Measurements from ENCODE around the gene P2RY2. TPM values are rescaled to one million over a fixed set of nuclear protein-coding genes. Genes with fewer than 3 reads are reported as not detected.
A peak's percentile ranks its signal among the peaks of the same experiment; 100 is the strongest.
"Not testable (repeated sequence)": the region's sequence is repeated elsewhere in the genome, so short reads cannot be mapped to it uniquely, and the experiment has no call there.

P2RY2 gene
- total RNA-seq, 1 donor from 2014 or later = 12.3 TPM

GRCh38 chr11:73219396-73220285 lies 1.6 kb downstream of the P2RY2 start:
- no peak for DNase-seq (ENCODE audit: low spot score)

GRCh38 chr11:73221451-73221850 lies 3.4 kb downstream of the P2RY2 start:
- DNase-seq (ENCODE audit: low spot score) (no peak), ATAC-seq (no peak)
- intact Hi-C loops (cut with DNase I) = no loop called here

More at GRCh38 chr11:73219396-73220285, 1.6 kb downstream of the P2RY2 start:
- ATAC-seq = no peak
- intact Hi-C loops (cut with DNase I) = no loop called here

GRCh38 chr11:73221996-73222395 lies 3.9 kb downstream of the P2RY2 start:
- ATAC-seq (no peak), DNase-seq (ENCODE audit: low spot score) (no peak)
- intact Hi-C loops (cut with DNase I) = no loop called here

- peak; percentile 26 for DNase-seq (ENCODE audit: low spot score)
- ATAC-seq = no peak
- intact Hi-C loops (cut with DNase I) = no loop called here
These were observed 6.1 kb downstream of the P2RY2 start for GRCh38 chr11:73223998-73224730.

- no peak for ATAC-seq
- no peak for DNase-seq (ENCODE audit: low spot score)
- intact Hi-C loops (cut with DNase I) = no loop called here
These were observed 7.1 kb downstream of the P2RY2 start for GRCh38 chr11:73225001-73225686.

GRCh38 chr11:73225851-73226250 lies 7.8 kb downstream of the P2RY2 start:
- no peak for ATAC-seq
- intact Hi-C loops (cut with DNase I) = no loop called here
- DNase-seq (ENCODE audit: low spot score) = no peak

GRCh38 chr11:73226297-73227006 lies 8.4 kb downstream of the P2RY2 start:
- peak; percentile 9 for DNase-seq (ENCODE audit: low spot score)
- ATAC-seq = no peak
- intact Hi-C loops (cut with DNase I) = no loop called here

DNA sequence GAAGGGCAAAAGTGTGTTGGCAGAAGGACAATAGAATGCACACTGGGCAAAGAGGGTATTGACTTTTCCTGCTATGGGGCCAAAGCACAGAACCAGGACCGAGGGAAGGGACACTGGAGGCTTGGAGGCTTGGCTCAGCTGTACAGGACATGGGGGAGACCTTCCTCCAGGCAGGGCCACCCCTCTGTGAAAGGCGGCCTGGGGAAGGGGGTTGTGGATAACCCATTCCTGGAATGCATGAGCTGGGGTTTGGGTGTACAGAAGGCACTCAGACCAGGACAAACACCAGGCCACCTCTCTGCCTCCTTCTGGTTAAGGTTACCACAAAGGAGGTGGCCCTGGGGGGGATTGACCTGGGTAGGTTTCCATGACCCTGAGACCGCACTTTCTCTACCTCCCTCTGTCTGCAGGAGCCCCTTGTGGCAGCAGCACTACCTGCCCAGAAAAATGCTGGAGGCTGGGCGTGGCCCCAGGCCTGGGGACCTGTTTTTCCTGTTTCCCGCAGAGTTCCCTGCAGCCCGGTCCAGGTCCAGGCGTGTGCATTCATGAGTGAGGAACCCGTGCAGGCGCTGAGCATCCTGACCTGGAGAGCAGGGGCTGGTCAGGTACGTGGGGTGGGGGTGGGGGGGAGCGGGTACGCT lies 9.6 kb downstream of the P2RY2 start:
- DNase-seq (ENCODE audit: low spot score) (peak; percentile 46), ATAC-seq (no peak)
- intact Hi-C loops (cut with DNase I) = no loop called here

DNA sequence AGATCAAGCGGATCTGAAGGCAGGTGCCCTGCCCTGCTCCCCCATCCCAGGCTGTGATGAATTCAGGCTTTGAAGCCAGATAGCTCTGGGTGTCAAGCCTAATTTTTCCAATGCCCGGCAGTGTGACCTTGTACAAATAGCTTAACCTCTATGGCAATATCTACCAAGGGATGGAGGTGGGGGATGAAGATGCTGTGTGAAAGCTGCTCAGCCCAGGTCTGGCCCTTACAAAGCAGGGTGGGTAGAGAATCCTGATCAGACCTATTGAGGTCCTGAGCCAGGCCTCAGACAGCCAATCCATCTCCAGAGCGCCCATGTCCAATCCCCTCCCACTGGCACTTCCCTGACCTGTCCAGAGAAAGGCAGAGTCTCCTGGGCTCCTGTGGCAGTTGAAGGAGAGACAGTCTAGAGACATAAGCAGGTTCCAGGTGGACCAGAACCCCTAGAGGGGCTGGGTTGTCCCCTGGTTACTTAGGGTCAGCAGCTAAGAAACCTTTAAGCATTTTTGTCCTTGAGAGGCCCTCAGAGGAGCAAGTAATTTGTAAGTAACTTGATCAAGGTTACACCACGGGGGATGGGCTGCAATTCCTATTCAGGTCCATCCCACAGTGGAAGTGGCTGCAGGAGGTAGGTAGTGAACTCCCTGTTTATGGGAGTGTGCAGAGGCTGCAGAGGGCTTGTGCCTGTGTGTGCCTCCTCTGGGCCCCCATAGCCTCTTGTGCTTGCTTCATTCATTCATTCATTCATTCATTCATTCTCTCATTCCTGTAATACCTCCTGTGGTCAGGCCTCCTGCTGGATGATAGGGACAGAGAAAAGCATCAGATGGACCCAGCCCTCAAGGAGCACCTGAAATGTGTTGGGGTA lies 10.4 kb downstream of the P2RY2 start:
- ATAC-seq (no peak), DNase-seq (ENCODE audit: low spot score) (peak; percentile 23)
- intact Hi-C loops (cut with DNase I) = no loop called here

GRCh38 chr11:73229321-73229895 lies 11.3 kb downstream of the P2RY2 start:
- peak; percentile 37 for DNase-seq (ENCODE audit: low spot score)
- intact Hi-C loops (cut with DNase I) = no loop called here
- ATAC-seq = peak; percentile 27

GRCh38 chr11:73229896-73230875 lies 12.1 kb downstream of the P2RY2 start:
- intact Hi-C loops (cut with DNase I) = no loop called here
- no peak for ATAC-seq
- DNase-seq (ENCODE audit: low spot score) = peak; percentile 42

DNA sequence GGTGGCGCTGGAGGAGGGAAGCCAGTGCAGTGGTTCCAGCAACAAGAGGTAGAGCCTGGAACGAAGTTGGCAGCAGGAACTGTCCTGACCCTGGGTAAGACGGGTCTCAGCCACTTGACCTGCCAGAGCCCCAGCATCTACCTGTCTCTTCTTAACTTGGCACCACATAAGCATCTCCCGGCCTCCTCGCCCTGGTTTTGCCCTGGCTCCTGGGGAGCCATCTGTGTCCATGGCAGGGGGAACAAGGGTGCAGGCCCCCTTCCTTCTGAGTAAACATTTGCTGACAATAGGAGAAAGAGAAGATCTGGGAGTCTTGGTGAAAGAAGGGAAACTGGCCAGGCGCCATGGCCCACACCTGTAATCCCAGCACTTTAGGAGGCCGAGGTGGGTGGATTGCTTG lies 12.8 kb downstream of the P2RY2 start:
- intact Hi-C loops (cut with DNase I) = no loop called here
- no peak for ATAC-seq
- peak; percentile 42 for DNase-seq (ENCODE audit: low spot score)

- ATAC-seq; intact Hi-C loops (cut with DNase I); DNase-seq (ENCODE audit: low spot score): not testable (repeated sequence)
These were observed 14.4 kb downstream of the P2RY2 start for GRCh38 chr11:73232487-73232886.

DNA sequence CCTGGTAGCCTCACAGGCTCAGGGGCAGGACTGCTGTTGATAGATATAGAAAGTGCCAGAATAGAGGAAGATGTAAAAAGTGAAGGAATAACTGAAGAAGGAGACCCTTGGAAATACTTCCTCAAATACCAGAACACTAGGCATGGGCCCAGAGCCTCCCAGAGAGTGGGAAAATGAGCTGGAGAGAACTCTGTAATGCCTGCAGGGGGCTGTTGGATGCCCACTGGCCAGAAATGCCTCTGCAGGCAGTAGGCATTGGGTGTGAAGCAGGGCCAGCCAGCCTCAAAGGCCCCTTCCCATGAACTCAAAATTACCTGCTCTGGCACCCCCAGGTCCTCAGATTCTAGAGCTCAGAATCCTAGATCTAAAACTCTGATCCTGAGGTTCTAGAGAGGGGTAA lies 15.1 kb downstream of the P2RY2 start:
- intact Hi-C loops (cut with DNase I) = no loop called here
- peak; percentile 34 for DNase-seq (ENCODE audit: low spot score)
- no peak for ATAC-seq

GRCh38 chr11:73233692-73234470 lies 15.8 kb downstream of the P2RY2 start:
- ATAC-seq = no peak
- DNase-seq (ENCODE audit: low spot score) = peak; percentile 41
- intact Hi-C loops (cut with DNase I) = no loop called here
